Ascending aorta (tissue), 2 donors: ENCODE measurements around the gene CSF3. TPM values are rescaled to one million over a fixed set of nuclear protein-coding genes. Genes with fewer than 3 reads are reported as not detected.

Source experiments
- DNase-seq, 2 donors: peaks; one replicate each; pipeline ENCODE4 v3.0.0-alpha.2; 2019; ENCODE audit warnings: low spot score in 2 of 2
- H3K27ac ChIP-seq, 2 donors: fragments of 200-600 bp; sonication (generic); one replicate each; pipeline ENCODE4 v1.5.1; 2016 to 2017; ENCODE audit warnings: mild to moderate bottlenecking in 1 of 2
- H3K27me3 ChIP-seq: fragments of 200-600 bp; sonication (generic); one replicate; pipeline ENCODE4 v1.5.1; 2017
- H3K36me3 ChIP-seq, 2 donors: fragments of 200-600 bp; sonication (generic); one replicate each; pipeline ENCODE4 v1.5.1; 2016
- H3K4me1 ChIP-seq, 2 donors: fragments of 200-600 bp; sonication (generic); one replicate each; pipeline ENCODE4 v1.5.1; 2016 to 2017; ENCODE audit warnings: mild to moderate bottlenecking in 1 of 2
- H3K4me3 ChIP-seq, 2 donors: fragments of 200-600 bp; sonication (generic); one replicate each; pipeline ENCODE4 v1.5.1; 2016 to 2017; ENCODE audit warnings: mild to moderate bottlenecking in 1 of 2
- H3K9me3 ChIP-seq, 2 donors: fragments of 200-600 bp; sonication (generic); one replicate each; pipeline ENCODE4 v1.5.1; 2016
- intact Hi-C: fragments of 100-400 bp; cut with DNase I; formaldehyde crosslinking; loops from one replicate; pipeline ENCODE4 v1.15.1; 2023
- total RNA-seq: library from RNA; depleted of rRNA; stranded (reverse); fragments of >200 nt; gene quantifications from one replicate; pipeline ENCODE4 v1.1.0, GENCODE V29; 2016
- TF ChIP-seq, protein P1 (sequence below), 3 experiments: fragments of 200-600 bp in 2 of 3; fragments of 450-650 bp in 1 of 3; sonication (generic) in 2 of 3; IDR thresholded peaks; one replicate each; pipeline ENCODE4 v1.5.1; 2016 to 2019; ENCODE audit warnings: antibody characterized with exemption in 3 of 3, mild to moderate bottlenecking in 1 of 3, moderate library complexity in 1 of 3

The CSF3 gene
- total RNA-seq, 1 donor from 2014 or later = 0.43 TPM

DNA sequence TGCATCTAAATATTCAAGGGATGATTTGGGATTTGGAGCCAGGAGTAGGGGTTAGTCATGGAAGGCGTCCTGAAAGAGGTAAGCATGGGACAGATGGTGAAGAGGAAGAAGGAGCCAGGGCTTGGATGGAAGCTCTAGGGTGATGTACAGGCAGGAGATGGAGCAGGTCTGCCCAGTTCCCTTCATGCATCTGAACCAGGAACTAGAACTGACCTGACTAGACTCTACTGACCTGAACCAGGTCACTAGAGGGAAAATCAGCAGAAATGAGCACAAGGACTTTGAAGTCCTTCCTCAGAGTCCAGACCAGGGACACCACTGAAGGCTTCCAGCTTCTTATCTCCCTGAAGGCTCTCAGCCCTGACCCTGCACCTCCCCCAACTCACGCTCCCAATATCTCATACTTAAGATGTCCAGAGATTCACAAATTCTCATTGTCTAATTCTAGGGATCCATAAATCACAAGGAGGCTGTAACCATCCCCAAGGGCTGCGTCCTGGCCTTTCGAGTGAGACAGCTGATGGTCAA lies 44.1 kb upstream of the CSF3 start:
- H3K36me3 ChIP-seq = no peaks in the 10 kb centered on the region
- TF ChIP-seq, protein P1, sequence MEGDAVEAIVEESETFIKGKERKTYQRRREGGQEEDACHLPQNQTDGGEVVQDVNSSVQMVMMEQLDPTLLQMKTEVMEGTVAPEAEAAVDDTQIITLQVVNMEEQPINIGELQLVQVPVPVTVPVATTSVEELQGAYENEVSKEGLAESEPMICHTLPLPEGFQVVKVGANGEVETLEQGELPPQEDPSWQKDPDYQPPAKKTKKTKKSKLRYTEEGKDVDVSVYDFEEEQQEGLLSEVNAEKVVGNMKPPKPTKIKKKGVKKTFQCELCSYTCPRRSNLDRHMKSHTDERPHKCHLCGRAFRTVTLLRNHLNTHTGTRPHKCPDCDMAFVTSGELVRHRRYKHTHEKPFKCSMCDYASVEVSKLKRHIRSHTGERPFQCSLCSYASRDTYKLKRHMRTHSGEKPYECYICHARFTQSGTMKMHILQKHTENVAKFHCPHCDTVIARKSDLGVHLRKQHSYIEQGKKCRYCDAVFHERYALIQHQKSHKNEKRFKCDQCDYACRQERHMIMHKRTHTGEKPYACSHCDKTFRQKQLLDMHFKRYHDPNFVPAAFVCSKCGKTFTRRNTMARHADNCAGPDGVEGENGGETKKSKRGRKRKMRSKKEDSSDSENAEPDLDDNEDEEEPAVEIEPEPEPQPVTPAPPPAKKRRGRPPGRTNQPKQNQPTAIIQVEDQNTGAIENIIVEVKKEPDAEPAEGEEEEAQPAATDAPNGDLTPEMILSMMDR (IDR thresholded peaks at IDR 0.05) = no peak
- H3K4me3 ChIP-seq = no peak overlapping the region
- H3K4me1 ChIP-seq = no peaks in the 10 kb centered on the region
- DNase-seq = no peak
- H3K27ac ChIP-seq = no peak overlapping the region
- H3K27me3 ChIP-seq = no peaks in the 10 kb centered on the region
- H3K9me3 ChIP-seq = no peaks in the 10 kb centered on the region
- intact Hi-C loops = no loop called here

DNA sequence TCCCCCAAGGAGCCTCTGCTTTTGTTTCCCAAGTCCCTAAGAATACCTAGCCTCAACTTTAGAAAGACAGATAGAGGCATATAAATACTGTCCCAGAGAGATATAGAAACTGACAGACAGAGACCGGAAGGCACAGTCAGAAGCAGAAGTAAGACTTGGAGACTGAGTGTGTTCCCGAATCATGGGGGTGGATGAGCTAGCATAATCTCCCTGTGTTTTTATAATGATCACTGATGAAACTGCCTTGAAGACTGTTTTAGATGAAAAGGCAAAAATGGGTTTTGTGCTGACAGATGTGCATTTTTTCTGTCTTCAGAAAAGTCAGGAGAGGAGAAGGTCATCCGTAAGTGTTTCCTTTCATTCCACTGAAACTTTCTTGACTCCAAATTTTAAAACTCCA lies 43.0 kb upstream of the CSF3 start:
- no peaks in the 10 kb centered on the region for H3K27me3 ChIP-seq

DNA sequence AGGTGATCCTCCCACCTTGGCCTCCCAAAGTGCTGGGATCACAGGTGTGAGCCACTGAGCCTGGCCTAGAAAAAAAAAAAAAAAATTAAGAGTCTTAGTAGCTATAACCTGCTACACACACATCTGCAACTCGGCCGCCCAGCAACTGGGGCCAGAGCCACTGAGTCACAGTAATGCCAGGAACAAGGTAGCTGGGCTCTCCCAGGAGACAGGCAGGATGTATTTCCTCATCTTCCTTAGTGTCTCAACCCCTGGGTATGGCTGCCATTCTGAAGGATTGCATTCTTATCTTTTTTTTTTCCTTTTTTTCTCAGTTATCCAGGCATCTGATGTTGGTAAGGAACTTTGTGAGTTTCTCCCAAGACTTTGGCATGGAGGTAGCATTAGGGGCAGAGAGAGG lies 41.7 kb upstream of the CSF3 start:
- Histone ChIP-seq H3K36me3 (no peaks in the 10 kb centered on the region), H3K27me3 (no peaks in the 10 kb centered on the region), H3K9me3 (no peaks in the 10 kb centered on the region), H3K27ac (no peak overlapping the region), H3K4me1 (no peaks in the 10 kb centered on the region), H3K4me3 (no peak overlapping the region)
- TF ChIP-seq, protein P1 (IDR thresholded peaks at IDR 0.05) = no peak
- DNase-seq = no peak
- intact Hi-C loops = no loop called here

More for the DNA sequence above, 43.0 kb upstream of the CSF3 start:
- H3K4me1 ChIP-seq = no peaks in the 10 kb centered on the region
- no peaks in the 10 kb centered on the region for H3K36me3 ChIP-seq
- no peak overlapping the region for H3K4me3 ChIP-seq
- no peak for DNase-seq
- intact Hi-C loops = no loop called here
- TF ChIP-seq, protein P1 (IDR thresholded peaks at IDR 0.05) = no peak
- no peaks in the 10 kb centered on the region for H3K9me3 ChIP-seq
- no peak overlapping the region for H3K27ac ChIP-seq

DNA sequence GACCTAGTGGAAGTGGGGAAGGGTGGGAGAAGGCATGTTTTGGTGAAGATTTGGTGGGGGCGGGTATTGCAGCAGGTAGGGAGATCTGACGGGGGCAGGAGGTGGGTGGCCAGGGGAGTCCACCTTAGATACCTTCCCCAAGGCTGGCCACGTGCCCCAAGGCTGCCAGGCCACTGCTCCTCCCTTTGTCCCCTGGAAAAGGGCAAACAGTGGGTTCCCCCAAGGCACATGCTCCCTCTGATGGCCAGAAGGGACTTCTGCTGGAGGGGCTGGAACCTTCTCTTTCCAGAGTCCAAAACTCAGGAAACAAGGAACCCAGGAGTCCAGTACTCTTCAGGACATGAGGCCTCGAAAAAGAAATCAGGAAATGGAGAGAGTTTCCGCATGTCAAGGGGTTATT lies 40.8 kb upstream of the CSF3 start:
- TF ChIP-seq, protein P1 (IDR thresholded peaks at IDR 0.05) = no peak
- Histone ChIP-seq H3K27me3 (no peaks in the 10 kb centered on the region), H3K4me1 (no peaks in the 10 kb centered on the region), H3K4me3 (no peak overlapping the region), H3K36me3 (no peaks in the 10 kb centered on the region), H3K9me3 (no peaks in the 10 kb centered on the region), H3K27ac (no peak overlapping the region)
- intact Hi-C loops = no loop called here
- no peak for DNase-seq

DNA sequence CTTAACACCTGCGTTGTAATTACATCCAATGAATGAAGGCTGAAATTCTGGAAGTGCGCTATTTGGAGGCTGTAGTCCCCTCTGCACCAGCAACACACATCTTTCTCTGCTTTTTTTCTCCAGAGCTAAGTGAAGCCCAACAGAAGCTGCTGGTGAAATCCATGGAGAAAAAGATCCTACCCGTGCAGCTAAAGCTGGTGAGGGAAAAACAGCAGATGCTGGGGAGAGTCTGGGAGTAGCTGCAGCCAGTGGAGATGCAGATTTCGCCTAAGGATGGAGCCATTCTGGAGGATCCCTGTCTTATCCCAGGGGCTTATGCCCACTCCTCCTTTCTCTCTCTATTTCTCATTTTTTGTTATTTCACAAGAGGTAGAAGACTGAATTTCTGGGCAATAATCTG lies 39.4 kb upstream of the CSF3 start:
- peaks cover 0 to 3% of the 10 kb centered on the region in 2 donors for H3K4me1 ChIP-seq
- no peak for DNase-seq
- no peaks in the 10 kb centered on the region for H3K27me3 ChIP-seq
- TF ChIP-seq, protein P1 (IDR thresholded peaks at IDR 0.05) = no peak
- H3K27ac ChIP-seq = no peak overlapping the region
- H3K9me3 ChIP-seq = no peaks in the 10 kb centered on the region
- no peaks in the 10 kb centered on the region for H3K36me3 ChIP-seq
- H3K4me3 ChIP-seq = no peak overlapping the region
- intact Hi-C loops = no loop called here
